Neuronal stem cell (in vitro differentiated cells): Measurements from ENCODE around the gene ZMYND11.

Source experiments
- DNase-seq: peaks from one replicate; pipeline ENCODE4 v3.0.0-alpha.2; 2013; ENCODE audit warnings: low spot score
- H2AFZ ChIP-seq: one replicate; pipeline ENCODE4 v1.6.1; 2013; ENCODE audit warnings: mild to moderate bottlenecking, low read length, inconsistent platforms
- H2AK5ac ChIP-seq: 2 replicates; pipeline ENCODE4 v1.6.1; 2013; ENCODE audit warnings: low read depth, mild to moderate bottlenecking, inconsistent platforms, low read length, moderate library complexity, mixed read lengths
- H2BK120ac ChIP-seq: 2 replicates; pipeline ENCODE4 v1.6.1; 2013; ENCODE audit warnings: low read depth, mild to moderate bottlenecking, inconsistent platforms, low read length, moderate library complexity, mixed read lengths
- H2BK12ac ChIP-seq: one replicate; pipeline ENCODE4 v1.6.1; 2013; ENCODE audit warnings: low read length, inconsistent platforms
- H2BK15ac ChIP-seq: 2 replicates; pipeline ENCODE4 v1.6.1; 2013; ENCODE audit warnings: mild to moderate bottlenecking, low read length, inconsistent platforms, mixed read lengths
- H2BK5ac ChIP-seq: one replicate; pipeline ENCODE4 v1.6.1; 2013; ENCODE audit warnings: inconsistent platforms, mild to moderate bottlenecking, low read length, moderate library complexity
- H3K14ac ChIP-seq: one replicate; pipeline ENCODE4 v1.6.1; 2013; ENCODE audit warnings: low read length, inconsistent platforms
- H3K18ac ChIP-seq: 2 replicates; pipeline ENCODE4 v1.6.1; 2013; ENCODE audit warnings: low read length, inconsistent platforms
- H3K23ac ChIP-seq: 2 replicates; pipeline ENCODE4 v1.6.1; 2013; ENCODE audit warnings: low read depth, mild to moderate bottlenecking, mixed read lengths, low read length, inconsistent platforms; ENCODE audit not compliant: poor library complexity
- H3K27ac ChIP-seq: replicated peaks from 3 replicates; pipeline ENCODE4 v1.5.1; 2013; ENCODE audit warnings: low read length, inconsistent platforms
- H3K27me3 ChIP-seq, 3 experiments: 2 replicates each; pipeline ENCODE4 v1.6.1; 2013; ENCODE audit warnings: low read length in 3 of 3, mild to moderate bottlenecking in 2 of 3, inconsistent platforms in 1 of 3, low read depth in 1 of 3, mixed read lengths in 1 of 3, moderate library complexity in 1 of 3; ENCODE audit not compliant: control insufficient read depth in 3 of 3, insufficient read depth in 3 of 3
- H3K36me3 ChIP-seq, 2 donors: replicated peaks in 1 of 2; 2 replicates each; pipeline ENCODE4 v1.6.1; 2013; ENCODE audit warnings: low read length in 2 of 2; ENCODE audit not compliant: control insufficient read depth in 2 of 2, insufficient read depth in 2 of 2
- H3K4ac ChIP-seq: 2 replicates; pipeline ENCODE4 v1.6.1; 2013; ENCODE audit warnings: inconsistent platforms, mild to moderate bottlenecking, low read length, moderate library complexity
- H3K4me1 ChIP-seq, 2 donors: 1 replicate in 1 of 2; 2 replicates in 1 of 2; pipeline ENCODE4 v1.6.1; 2013; ENCODE audit warnings: low read length in 2 of 2, low read depth in 1 of 2; ENCODE audit not compliant: control insufficient read depth in 2 of 2, insufficient read depth in 1 of 2
- H3K4me2 ChIP-seq: one replicate; pipeline ENCODE4 v1.6.1; 2013; ENCODE audit warnings: mild to moderate bottlenecking, low read length, inconsistent platforms; ENCODE audit not compliant: insufficient read depth, poor library complexity, severe bottlenecking
- H3K4me3 ChIP-seq, 2 donors: 2 replicates each; pipeline ENCODE4 v1.5.1; 2013; ENCODE audit warnings: low read length in 2 of 2, mild to moderate bottlenecking in 2 of 2, inconsistent platforms in 1 of 2, moderate library complexity in 1 of 2
- H3K79me1 ChIP-seq: one replicate; pipeline ENCODE4 v1.6.1; 2013; ENCODE audit warnings: low read depth, mild to moderate bottlenecking, inconsistent platforms, low read length, moderate library complexity
- H3K9ac ChIP-seq: one replicate; pipeline ENCODE4 v1.6.1; 2013; ENCODE audit warnings: mild to moderate bottlenecking, low read depth, low read length, inconsistent platforms; ENCODE audit not compliant: poor library complexity
- H3K9me3 ChIP-seq, 2 donors: replicated peaks in 1 of 2; 2 replicates each; pipeline versions ENCODE3 to v1.6.1; 2013; ENCODE audit warnings: low read length in 2 of 2, mild to moderate bottlenecking in 2 of 2, inconsistent platforms in 1 of 2, low read depth in 1 of 2, mixed read lengths in 1 of 2, moderate library complexity in 1 of 2; ENCODE audit not compliant: control insufficient read depth in 2 of 2, insufficient read depth in 1 of 2
- H4K8ac ChIP-seq: one replicate; pipeline ENCODE4 v1.6.1; 2013; ENCODE audit warnings: low read depth, mild to moderate bottlenecking, inconsistent platforms, low read length, moderate library complexity
- H4K91ac ChIP-seq: one replicate; pipeline ENCODE4 v1.6.1; 2013; ENCODE audit warnings: low read length, low read depth, mild to moderate bottlenecking, inconsistent platforms; ENCODE audit not compliant: poor library complexity
- WGBS, 2 donors: extraction: QIAGEN DNeasy Blood & Tissue Kit; methylation state at CpG; one replicate each; pipeline ENCODE4 v1.1.7; 2013; ENCODE audit warnings: missing lambda C conversion rate in 2 of 2, mixed read lengths in 1 of 2; ENCODE audit not compliant: insufficient read length in 2 of 2, insufficient replicate concordance in 1 of 2; ENCODE audit errors: extremely low coverage in 2 of 2; 5-methylcytosine and 5-hydroxymethylcytosine counted together

ZMYND11 gene

DNA sequence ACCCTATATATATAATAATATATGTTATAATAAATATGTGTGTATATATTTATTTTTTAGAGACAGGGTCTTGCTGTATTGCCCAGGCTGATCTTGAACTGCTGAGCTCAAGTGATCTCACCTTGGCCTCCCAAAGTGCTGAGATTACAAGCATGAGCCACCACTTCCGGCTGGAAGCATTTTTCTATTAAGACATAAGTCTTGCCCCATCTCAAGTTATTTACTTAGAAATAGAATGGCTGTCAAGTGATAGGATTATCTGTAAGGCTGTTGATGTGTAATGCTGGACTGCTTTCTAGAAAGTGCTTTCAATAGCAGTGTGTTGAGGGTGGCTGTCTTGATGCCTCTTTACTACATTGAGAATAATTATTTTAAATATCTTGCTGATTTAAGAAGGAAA is 65.2 kb downstream of the ZMYND11 start:
- Histone ChIP-seq H2BK5ac (no peak overlapping the region), H3K4me1 (peaks cover 0 to 1% of the 10 kb centered on the region in 2 donors), H3K36me3 (peaks cover 4 to 18% of the 10 kb centered on the region in 2 donors), H2AFZ (no peak overlapping the region), H2BK12ac (no peak overlapping the region), H3K4ac (no peak overlapping the region), H3K27me3 (no peaks in the 10 kb centered on the region), H4K91ac (no peak overlapping the region), H3K18ac (no peak overlapping the region), H2BK120ac (no peak overlapping the region), H3K14ac (no peak overlapping the region), H3K9me3 (peaks cover 0 to 1% of the 10 kb centered on the region in 2 donors), H4K8ac (no peak overlapping the region), H3K4me3 (no peak overlapping the region), H2AK5ac (no peak overlapping the region), H3K4me2 (no peak overlapping the region), H3K23ac (no peak overlapping the region), H3K9ac (no peak overlapping the region), H2BK15ac (no peak overlapping the region), H3K79me1 (no peaks in the 10 kb centered on the region), H3K27ac (no peak overlapping the region)
- DNase-seq: no peak
- no CpG with 5 or more reads among the region's 1 CpG for WGBS, 2 donors

DNA sequence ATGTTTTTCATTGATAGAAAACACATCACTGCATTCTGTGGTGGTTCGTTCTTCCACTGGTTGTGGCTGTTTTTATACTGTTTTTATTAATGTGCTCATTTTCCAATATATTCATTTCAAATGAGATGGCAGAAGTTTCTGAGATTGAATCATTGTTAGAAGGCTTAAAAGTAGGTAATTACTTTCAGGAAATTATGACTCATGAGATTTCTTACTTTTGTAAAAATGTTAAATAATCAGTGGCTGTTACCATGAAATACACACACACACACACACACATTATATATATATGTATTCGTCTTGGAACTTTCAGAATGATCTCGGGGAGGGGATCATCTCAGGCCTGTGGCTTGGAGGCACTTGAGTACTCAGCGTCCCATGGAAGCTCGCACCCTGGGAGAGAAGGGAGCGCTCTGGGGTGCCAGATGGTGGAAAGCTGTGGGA is 66.1 kb downstream of the ZMYND11 start:
- Histone ChIP-seq H2AK5ac (no peak overlapping the region), H4K8ac (no peak overlapping the region), H3K36me3 (peaks cover 4 to 12% of the 10 kb centered on the region in 2 donors), H3K9ac (no peak overlapping the region), H2BK5ac (no peak overlapping the region), H2BK120ac (no peak overlapping the region), H4K91ac (no peak overlapping the region), H3K4me3 (no peak overlapping the region), H3K4me1 (peaks cover 0 to 1% of the 10 kb centered on the region in 2 donors), H3K9me3 (peaks cover 1 to 2% of the 10 kb centered on the region in 2 donors), H2BK15ac (no peak overlapping the region), H2AFZ (no peak overlapping the region), H3K4me2 (no peak overlapping the region), H3K4ac (no peak overlapping the region), H3K18ac (no peak overlapping the region), H3K27ac (no peak overlapping the region), H3K14ac (no peak overlapping the region), H2BK12ac (no peak overlapping the region), H3K27me3 (no peaks in the 10 kb centered on the region), H3K79me1 (no peaks in the 10 kb centered on the region), H3K23ac (no peak overlapping the region)
- no peak for DNase-seq
- no CpG with 5 or more reads among the region's 6 CpGs for WGBS, 2 donors

DNA sequence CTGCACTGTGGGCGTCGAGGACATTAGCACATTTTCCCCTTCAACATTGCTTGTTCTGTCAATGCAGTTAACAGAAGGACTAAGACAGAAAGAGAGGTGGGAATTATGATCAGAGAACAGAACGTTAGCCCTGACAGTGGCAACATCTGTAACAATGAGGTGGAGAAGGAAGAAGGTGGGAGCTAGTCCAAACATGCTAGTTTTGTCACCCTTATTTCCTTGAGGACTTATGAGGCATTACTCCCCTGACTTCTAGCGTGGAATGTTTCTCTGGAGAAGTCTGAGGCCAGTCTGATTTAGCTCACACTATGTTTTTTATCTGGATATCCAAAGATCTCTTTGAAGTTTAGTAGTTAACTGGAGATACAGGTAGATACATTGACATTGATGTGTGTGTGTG is 73.4 kb downstream of the ZMYND11 start:
- H3K36me3 ChIP-seq: peaks cover 2 to 46% of the 10 kb centered on the region in 2 donors

DNA sequence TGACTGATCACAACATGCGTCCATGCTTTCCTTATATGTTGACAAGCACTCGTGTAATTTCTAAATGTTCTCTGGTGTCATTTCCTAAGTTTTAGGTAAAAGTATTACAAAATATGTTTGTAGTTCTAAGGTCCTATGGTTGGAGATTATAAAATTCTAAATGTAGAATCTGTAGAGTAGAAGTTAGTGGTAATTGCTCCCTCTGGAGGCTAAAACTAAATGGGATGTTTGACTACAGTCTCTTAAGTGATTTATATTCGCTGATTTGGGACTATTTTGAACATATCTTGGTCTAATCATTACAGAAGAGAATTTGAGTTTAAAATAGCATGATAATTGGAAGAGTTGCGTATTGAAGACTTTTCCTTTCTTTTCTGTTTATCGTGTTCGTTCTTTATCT is 74.1 kb downstream of the ZMYND11 start:
- Histone ChIP-seq H3K36me3 (peaks cover 2 to 46% of the 10 kb centered on the region in 2 donors), H3K9ac (no peak overlapping the region), H3K4me3 (no peak overlapping the region), H3K14ac (no peak overlapping the region), H2AK5ac (no peak overlapping the region), H3K27me3 (no peaks in the 10 kb centered on the region), H4K91ac (no peak overlapping the region), H2BK12ac (no peak overlapping the region), H3K9me3 (peaks cover 0 to 11% of the 10 kb centered on the region in 2 donors), H3K23ac (no peak overlapping the region), H2BK120ac (no peak overlapping the region), H2BK15ac (no peak overlapping the region), H3K18ac (no peak overlapping the region), H3K27ac (no peak overlapping the region), H3K4me1 (no peaks in the 10 kb centered on the region), H3K4ac (no peak overlapping the region), H4K8ac (no peak overlapping the region), H3K4me2 (no peak overlapping the region), H2BK5ac (no peak overlapping the region), H3K79me1 (no peaks in the 10 kb centered on the region), H2AFZ (no peak overlapping the region)
- DNase-seq: no peak
- WGBS, 2 donors: no CpG with 5 or more reads among the region's 6 CpGs

More for the DNA sequence above, 73.4 kb downstream of the ZMYND11 start:
- WGBS, 2 donors: no CpG with 5 or more reads among the region's 4 CpGs
- Histone ChIP-seq H3K79me1 (no peaks in the 10 kb centered on the region), H3K4me2 (no peak overlapping the region), H3K4ac (no peak overlapping the region), H2BK15ac (no peak overlapping the region), H2BK12ac (no peak overlapping the region), H3K9me3 (peaks cover 0 to 11% of the 10 kb centered on the region in 2 donors), H3K4me3 (no peak overlapping the region), H2BK5ac (no peak overlapping the region), H4K8ac (no peak overlapping the region), H3K23ac (no peak overlapping the region), H3K27ac (no peak overlapping the region), H3K18ac (no peak overlapping the region), H2BK120ac (no peak overlapping the region), H3K9ac (no peak overlapping the region), H3K27me3 (no peaks in the 10 kb centered on the region), H2AK5ac (no peak overlapping the region), H3K14ac (no peak overlapping the region), H2AFZ (no peak overlapping the region), H3K4me1 (no peaks in the 10 kb centered on the region), H4K91ac (no peak overlapping the region)
- DNase-seq: no peak
